HG03460 (cell line): Measurements from ENCODE around the gene PRPF31.

Source experiments
- ATAC-seq: cut with Tn5 transposase; IDR thresholded peaks from one replicate; pipeline ENCODE4 v1.9.1; 2021; ENCODE audit not compliant: unreplicated experiment

The PRPF31 gene

GRCh38 chr19:54106716-54107115, 8.8 kb upstream of the PRPF31 start:
- no peak for ATAC-seq

- ATAC-seq, result no peak
These were observed 7.6 kb upstream of the PRPF31 start for GRCh38 chr19:54107876-54108490.

GRCh38 chr19:54108496-54108895, 7.1 kb upstream of the PRPF31 start:
- no peak for ATAC-seq

DNA sequence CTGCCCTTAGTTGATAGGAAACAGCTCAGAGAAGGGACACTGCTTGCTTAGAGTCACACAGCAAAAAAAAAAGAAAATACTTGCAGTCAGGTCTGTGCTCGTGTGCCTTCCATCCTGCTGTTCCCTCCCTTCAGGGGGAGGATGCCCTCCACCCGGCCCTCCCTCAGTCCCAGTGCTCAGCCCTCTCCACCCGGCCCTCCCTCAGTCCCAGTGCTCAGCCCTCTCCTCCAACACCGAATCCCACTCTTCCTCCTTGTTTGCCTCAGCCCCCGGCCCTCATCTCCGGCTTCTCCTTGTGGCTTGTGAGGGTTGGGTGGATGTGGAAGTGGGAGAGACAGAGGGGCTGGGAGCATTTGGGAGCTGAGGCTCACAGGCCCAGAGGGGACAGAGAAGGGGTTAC, 5.9 kb upstream of the PRPF31 start:
- ATAC-seq, result no peak

GRCh38 chr19:54114340-54115108, 1.0 kb upstream of the PRPF31 start:
- ATAC-seq, result no peak

GRCh38 chr19:54121259-54121658, 5.7 kb downstream of the PRPF31 start:
- ATAC-seq, result no peak

DNA sequence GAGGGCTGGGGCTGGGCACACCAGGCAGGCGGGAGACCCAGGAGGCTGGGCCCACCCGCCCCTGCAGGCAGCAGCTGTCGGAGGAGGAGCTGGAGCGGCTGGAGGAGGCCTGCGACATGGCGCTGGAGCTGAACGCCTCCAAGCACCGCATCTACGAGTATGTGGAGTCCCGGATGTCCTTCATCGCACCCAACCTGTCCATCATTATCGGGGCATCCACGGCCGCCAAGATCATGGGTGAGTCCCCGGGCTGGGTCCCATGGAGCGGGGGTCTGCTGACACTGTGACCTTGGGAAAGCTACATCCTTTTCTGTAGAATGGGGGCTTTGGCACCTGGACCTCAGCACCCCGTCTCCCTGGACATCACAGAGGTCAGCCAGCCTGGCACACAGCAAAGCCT, 8.1 kb downstream of the PRPF31 start:
- no peak for ATAC-seq

GRCh38 chr19:54124393-54124792, 8.8 kb downstream of the PRPF31 start:
- ATAC-seq, result no peak

DNA sequence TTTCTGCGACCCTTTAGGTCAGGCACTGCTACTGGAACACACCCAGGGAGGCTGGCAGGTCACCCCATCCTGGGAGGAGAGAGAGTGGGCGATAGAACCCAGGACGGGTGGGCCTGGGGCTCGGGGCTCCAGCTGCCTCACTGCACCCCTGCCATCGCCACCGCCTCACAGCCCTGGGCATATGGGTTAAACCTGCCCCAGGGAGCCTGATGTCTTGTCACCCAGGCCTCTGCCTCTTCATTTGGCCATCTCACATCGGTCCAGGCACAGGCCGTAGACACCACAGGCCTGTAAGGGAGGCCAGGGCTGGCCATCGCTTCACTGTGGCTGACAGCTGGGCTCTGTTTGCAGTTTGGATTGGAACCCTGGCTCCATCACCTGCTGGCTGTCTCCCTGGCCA, 10.2 kb downstream of the PRPF31 start:
- ATAC-seq, result no peak

DNA sequence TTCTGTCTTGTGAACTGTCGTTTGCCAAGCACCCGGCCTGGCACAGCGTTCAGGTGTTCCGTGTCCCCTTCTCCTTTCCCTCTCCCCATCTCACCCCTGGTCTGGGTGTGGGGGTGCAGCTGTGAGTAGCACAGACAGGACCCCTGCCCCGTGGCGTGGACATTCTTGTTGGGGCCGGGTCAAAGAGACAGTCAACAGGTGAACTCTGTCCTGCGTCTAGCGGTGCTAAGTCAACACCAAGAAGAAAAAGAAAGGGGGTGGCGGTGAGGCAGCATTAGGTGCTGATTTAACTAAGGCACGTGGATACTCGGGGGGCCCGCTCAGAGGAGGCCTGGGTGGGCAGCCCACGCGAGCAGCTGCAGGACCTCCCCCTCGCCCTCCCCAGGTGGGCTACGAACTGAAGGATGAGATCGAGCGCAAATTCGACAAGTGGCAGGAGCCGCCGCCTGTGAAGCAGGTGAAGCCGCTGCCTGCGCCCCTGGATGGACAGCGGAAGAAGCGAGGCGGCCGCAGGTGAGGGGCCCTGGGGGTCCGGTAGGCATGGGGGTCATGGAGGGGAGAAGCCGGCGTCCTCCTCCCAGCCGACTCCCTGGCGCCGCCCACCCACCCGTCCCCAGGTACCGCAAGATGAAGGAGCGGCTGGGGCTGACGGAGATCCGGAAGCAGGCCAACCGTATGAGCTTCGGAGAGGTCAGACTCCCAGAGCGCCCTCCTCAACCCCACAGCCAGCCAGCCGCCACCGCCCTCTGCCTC, 12.3 kb downstream of the PRPF31 start:
- ATAC-seq, result no peak

- no peak for ATAC-seq
These were observed 12.8 kb downstream of the PRPF31 start for GRCh38 chr19:54128441-54128725.

DNA sequence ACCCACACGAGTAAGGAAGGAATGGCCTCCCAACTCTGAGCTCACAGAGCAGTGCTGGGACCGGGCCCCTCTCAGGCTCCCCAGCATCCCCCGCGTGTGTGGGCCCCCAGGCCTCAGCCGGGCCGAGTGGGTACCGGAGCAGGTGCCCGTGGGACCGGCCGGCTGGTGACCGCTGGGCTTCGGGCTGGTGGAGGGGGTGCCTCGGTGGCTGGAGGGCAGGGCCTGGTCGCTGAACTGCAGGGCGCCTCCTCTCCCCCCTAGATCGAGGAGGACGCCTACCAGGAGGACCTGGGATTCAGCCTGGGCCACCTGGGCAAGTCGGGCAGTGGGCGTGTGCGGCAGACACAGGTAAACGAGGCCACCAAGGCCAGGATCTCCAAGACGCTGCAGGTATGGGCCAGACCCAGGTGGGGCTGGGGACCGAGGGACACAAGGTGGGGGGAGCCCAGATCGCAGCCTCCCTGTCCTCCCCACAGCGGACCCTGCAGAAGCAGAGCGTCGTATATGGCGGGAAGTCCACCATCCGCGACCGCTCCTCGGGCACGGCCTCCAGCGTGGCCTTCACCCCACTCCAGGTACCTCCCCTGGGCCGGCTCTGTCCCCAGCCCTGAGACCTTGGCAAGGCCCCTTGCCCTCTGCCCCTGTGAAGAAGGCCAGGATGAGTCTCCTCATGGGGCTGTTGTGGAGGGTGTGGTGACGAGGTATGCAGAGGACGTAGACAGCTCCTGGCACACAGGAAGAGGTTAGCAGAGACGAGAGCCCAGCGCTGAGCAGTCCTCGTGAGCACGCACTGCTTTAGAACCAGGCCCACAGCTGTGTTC, 13.5 kb downstream of the PRPF31 start:
- no peak for ATAC-seq

DNA sequence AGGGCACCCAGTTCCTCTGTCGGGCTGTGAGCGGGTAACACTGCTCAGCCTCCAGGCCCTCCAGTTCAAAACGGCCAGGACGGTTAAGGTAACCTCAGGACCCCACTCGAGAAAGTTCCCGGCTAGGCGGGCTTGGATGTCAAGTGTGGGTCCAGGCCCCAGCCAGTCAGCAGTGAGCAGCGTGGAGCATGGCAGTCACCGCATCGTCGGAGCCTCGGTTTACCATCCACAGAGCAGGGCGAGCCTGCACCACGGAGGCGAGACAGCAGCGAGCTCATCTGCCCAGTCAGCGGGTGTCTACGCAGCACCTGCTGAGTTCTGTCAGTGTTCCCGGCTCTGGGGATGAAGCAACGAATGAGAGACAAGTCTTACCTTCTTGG, 14.1 kb downstream of the PRPF31 start:
- ATAC-seq, result no peak

DNA sequence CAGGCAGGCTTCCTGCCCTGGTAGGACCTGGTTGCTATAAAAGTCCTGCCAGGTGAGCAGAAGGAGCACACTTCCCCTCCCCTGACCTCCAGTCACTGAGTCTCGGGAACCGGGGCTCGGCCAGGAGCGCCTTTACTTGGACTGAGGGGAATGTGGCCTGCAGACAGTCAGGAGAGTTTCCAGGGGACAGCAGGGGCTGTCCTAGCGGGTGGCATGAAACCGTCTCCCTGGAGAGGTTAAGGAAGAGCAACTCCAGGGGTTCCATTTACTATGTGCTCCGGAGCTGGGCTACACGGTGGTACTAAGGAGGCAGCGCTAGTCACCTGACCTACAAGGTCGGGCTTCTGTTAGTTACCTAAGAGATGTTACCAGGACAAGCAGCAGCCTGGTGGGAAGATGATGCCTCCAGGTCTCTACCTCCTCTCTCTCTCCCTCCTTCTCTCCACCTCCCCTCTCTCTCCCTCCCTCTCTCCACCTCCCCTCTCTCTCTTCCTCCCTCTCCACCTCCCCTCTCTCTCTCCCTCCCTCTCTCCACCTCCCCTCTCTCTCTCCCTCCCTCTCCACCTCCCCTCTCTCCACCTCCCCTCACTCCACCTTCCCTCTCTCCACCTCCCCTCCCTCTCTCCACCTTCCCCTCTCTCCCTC, 17.9 kb downstream of the PRPF31 start:
- no peak for ATAC-seq

DNA sequence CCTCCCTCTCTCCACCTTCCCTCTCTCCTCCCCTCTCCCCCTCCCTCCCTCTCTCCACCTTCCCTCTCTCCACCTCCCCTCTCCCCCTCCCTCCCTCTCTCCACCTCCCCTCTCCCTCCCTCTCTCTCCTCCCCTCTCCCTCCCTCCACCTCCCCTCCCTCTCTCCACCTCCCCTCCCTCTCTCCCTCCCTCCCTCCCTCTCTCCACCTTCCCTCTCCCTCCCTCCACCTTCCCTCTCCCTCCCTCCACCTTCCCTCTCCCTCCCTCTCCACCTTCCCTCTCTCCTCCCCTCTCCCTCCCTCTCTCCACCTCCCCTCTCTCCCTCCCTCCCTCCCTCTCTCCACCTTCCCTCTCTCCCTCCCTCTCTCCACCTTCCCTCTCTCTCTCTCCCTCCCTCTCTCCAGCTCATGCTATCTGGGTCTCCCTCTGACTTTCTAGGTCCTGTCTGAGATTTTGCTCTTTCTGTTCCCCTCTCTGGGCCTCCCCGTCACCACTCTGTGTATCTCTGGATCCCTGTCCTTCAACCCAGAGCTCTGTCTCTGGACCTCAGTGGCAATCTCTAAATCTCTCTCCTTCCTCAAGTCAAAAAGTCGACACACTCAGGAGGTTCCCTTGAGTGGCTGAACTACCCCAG, 18.5 kb downstream of the PRPF31 start:
- no peak for ATAC-seq

GRCh38 chr19:54136086-54136863, 20.7 kb downstream of the PRPF31 start:
- no peak for ATAC-seq

GRCh38 chr19:54136864-54137698, 21.5 kb downstream of the PRPF31 start:
- ATAC-seq, result peak; percentile 76

GRCh38 chr19:54137699-54138488, 22.3 kb downstream of the PRPF31 start, which contains the start of gene CNOT3:
Gene CNOT3, plus strand, starts transcription at chr19:54137762. Its CDS starts 5,217 bp downstream, at chr19:54142979.
- ATAC-seq, result no peak
